Measurements from ENCODE around the gene RHOU.

DNA sequence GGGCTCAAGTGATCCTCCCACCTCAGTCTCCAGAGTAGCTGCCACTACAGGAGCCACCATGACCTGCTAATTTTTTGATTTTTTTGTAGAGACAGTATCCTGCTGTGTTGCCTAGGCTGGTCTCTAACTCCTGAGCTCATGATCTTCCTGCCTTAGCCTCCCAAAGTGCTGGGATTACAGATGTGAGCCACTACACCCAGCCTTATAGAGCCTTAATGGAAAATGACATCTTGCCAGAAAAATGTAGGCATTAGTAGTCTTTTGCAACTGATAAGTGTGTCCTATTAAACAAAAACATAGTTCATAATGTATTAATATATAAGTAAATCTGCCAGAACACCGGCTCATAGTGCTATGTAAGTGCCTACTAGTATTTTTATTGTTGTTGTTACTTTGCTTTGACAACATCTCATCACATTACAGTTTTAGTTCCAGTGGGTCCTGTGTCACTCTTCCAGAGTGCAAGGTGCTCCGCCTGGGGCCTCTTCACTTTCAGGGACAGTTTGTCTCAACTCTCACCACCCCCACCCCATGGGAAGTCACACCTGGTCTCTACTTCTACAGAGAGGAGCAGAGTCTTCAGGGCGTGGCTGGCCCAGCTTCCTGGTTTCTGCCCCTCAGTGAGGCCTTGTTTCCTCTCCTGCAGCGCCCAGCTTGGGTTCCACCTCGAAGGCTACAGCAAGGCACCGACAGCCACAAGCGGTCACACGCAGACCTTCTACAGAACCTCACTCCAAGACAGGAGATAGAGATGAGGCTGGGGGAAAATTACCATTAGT, 30.1 kb downstream of the RHOU start:
- TF ChIP-seq CTCF (IDR thresholded peaks at IDR 0.05) (no peak), ZFX (IDR thresholded peaks at IDR 0.05; ENCODE audit: borderline replicate concordance) (no peak)

Measured in 22Rv1 (cell line).